ENCODE measurements around the gene RCAN1.

RCAN1 gene

DNA sequence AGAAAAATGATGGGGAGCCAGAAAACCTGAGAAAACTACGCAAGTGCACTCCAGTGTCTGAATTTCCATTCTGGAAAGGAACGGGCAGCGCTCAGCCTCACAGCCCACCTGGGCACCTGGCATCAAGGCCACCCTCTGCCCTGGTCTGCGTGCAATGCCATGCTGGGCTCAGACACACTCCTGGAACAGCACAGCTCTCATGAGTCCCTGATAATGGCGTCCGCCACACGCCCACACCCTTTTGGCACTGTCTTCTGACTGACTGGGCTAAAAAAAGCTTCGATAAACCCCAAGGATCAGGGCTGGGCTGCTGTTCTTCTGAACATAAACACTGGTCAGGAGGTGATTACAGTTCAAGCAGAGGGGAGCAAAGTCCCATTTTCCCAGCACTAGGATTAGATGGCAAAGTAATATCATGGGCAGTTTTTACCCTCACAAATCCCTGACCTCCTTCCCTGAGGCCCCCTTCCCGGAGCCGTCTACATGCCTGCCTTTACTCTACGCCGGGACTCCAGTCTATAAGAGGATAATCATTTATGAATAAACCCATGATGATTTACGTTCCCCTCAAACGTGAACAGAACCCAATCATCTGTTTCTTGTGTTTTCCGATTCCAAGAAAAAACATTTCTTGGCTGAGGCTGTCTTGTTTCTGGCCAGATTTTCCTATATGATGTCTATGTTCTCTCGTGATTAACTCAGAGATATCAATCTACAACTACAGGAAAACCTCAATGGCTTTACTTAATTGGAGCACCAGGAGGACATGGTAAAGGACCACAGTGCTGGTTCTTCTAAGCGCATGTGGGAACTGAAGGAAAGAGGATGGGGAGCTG lies 22.6 kb downstream of the RCAN1 start:
- H3K4me3 ChIP-seq (ENCODE audit: low read depth, low read length), result no peak overlapping the region
- no peak for TF ChIP-seq CTCF (IDR thresholded peaks at IDR 0.05; ENCODE audit: low read depth, low read length)

- no peak overlapping the region for H3K4me3 ChIP-seq (ENCODE audit: low read depth, low read length)
- no peak for TF ChIP-seq CTCF (IDR thresholded peaks at IDR 0.05; ENCODE audit: low read depth, low read length)
These were observed 24.4 kb downstream of the RCAN1 start for GRCh38 chr21:34590520-34590919.

- H3K4me3 ChIP-seq (ENCODE audit: low read depth, low read length), result no peak overlapping the region
- TF ChIP-seq CTCF (IDR thresholded peaks at IDR 0.05; ENCODE audit: low read depth, low read length), result no peak
These were observed 25.2 kb downstream of the RCAN1 start for GRCh38 chr21:34589511-34590282.

DNA sequence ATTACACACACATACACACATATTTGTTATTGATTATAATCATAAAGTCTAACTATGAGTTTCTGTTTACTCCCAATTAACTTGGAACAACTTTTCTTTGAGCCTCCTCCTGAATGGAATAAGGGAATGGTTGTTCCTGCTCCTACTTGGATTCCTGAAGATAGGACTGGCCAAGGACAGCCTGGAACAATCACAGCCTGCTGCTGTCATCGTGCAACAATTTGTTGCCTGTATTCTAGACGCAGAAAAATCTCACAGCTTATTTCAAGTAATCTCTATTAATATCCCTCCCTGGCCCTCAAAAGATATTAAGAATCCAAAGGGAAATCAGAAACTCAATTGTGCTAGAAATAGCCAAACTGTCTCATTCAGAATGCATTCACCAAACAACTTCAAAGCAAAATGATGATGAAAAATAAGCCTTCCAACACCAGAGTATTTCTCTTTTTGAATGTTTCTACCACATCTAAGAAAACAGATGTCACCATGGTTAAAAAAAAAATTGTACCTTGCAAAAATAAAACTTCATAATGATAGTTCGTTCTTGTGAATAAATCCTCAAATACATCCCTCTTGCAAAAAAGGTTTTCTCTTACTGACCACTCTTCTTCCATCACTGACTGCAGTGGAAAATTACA lies 30.9 kb downstream of the RCAN1 start:
- no peak overlapping the region for H3K4me3 ChIP-seq (ENCODE audit: low read depth, low read length)
- TF ChIP-seq CTCF (IDR thresholded peaks at IDR 0.05; ENCODE audit: low read depth, low read length), result no peak

- H3K4me3 ChIP-seq (ENCODE audit: low read depth, low read length), result no peak overlapping the region
- TF ChIP-seq CTCF (IDR thresholded peaks at IDR 0.05; ENCODE audit: low read depth, low read length), result peak; percentile 40
These were observed 32.3 kb downstream of the RCAN1 start for GRCh38 chr21:34582506-34583150.

GRCh38 chr21:34580181-34580700 lies 34.7 kb downstream of the RCAN1 start:
- TF ChIP-seq CTCF (IDR thresholded peaks at IDR 0.05; ENCODE audit: low read depth, low read length), result no peak
- no peak overlapping the region for H3K4me3 ChIP-seq (ENCODE audit: low read depth, low read length)
